GM23248 (cell line): ENCODE data around the gene ERG. TPM values are rescaled to one million over a fixed set of nuclear protein-coding genes. Genes with fewer than 3 reads are reported as not detected.

Source experiments
- DNase-seq: peaks from one replicate; pipeline ENCODE4 v3.0.0-alpha.2; 2015
- H2AFZ ChIP-seq: fragments of 200-600 bp; sonication (generic); 2 replicates; pipeline ENCODE4 v1.6.1; 2016; ENCODE audit warnings: antibody characterized with exemption
- H3F3A ChIP-seq: fragments of 200-600 bp; sonication (generic); 2 replicates; pipeline ENCODE4 v1.6.1; 2016; ENCODE audit warnings: mild to moderate bottlenecking, antibody characterized with exemption, mixed run types; ENCODE audit not compliant: insufficient read depth
- H3K27ac ChIP-seq: fragments of 200-600 bp; sonication (generic); 2 replicates; pipeline ENCODE4 v1.5.1; 2016; ENCODE audit warnings: mild to moderate bottlenecking
- H3K27me3 ChIP-seq: fragments of 200-600 bp; sonication (generic); replicated peaks from 2 replicates; pipeline ENCODE4 v1.6.1; 2016; ENCODE audit warnings: mild to moderate bottlenecking; ENCODE audit not compliant: insufficient read depth
- H3K36me3 ChIP-seq: fragments of 200-600 bp; sonication (generic); 2 replicates; pipeline ENCODE4 v1.6.1; 2016; ENCODE audit warnings: low read depth, mild to moderate bottlenecking
- H3K4me1 ChIP-seq: fragments of 200-600 bp; sonication (generic); 2 replicates; pipeline ENCODE4 v1.6.1; 2016; ENCODE audit warnings: mild to moderate bottlenecking; ENCODE audit not compliant: insufficient read depth
- H3K4me2 ChIP-seq: fragments of 200-600 bp; sonication (generic); one replicate; pipeline ENCODE4 v1.6.1; 2016; ENCODE audit warnings: mild to moderate bottlenecking; ENCODE audit not compliant: unreplicated experiment
- H3K4me3 ChIP-seq: fragments of 200-600 bp; sonication (generic); 2 replicates; pipeline ENCODE4 v1.5.1; 2016; ENCODE audit warnings: mild to moderate bottlenecking
- H3K79me2 ChIP-seq: fragments of 200-600 bp; sonication (generic); 2 replicates; pipeline ENCODE4 v1.6.1; 2016; ENCODE audit warnings: mild to moderate bottlenecking; ENCODE audit not compliant: insufficient read depth
- H3K9ac ChIP-seq: fragments of 200-600 bp; sonication (generic); 2 replicates; pipeline ENCODE4 v1.6.1; 2016; ENCODE audit warnings: mild to moderate bottlenecking
- H3K9me2 ChIP-seq: fragments of 200-600 bp; sonication (generic); 2 replicates; pipeline ENCODE4 v1.6.1; 2016; ENCODE audit warnings: mixed run types, mild to moderate bottlenecking, moderate library complexity; ENCODE audit not compliant: insufficient read depth
- H3K9me3 ChIP-seq: fragments of 200-600 bp; sonication (generic); one replicate; pipeline ENCODE4 v1.6.1; 2017; ENCODE audit warnings: low read depth
- H4K20me1 ChIP-seq: fragments of 200-600 bp; sonication (generic); 2 replicates; pipeline ENCODE4 v1.6.0; 2016; ENCODE audit not compliant: insufficient read depth
- EZH2 ChIP-seq: fragments of 200-600 bp; sonication (generic); IDR thresholded peaks from 2 replicates; pipeline ENCODE4 v1.6.1; 2018; ENCODE audit warnings: antibody characterized with exemption, mild to moderate bottlenecking; ENCODE audit not compliant: insufficient read depth, poor library complexity, severe bottlenecking
- EZH2phosphoT487 ChIP-seq: fragments of 200-600 bp; sonication (generic); IDR thresholded peaks from 2 replicates; pipeline ENCODE4 v1.6.1; 2018; ENCODE audit warnings: antibody characterized with exemption, moderate library complexity, mild to moderate bottlenecking, low read depth; ENCODE audit not compliant: insufficient read depth
- WGBS, 2 experiments: methylation state at CpG; one replicate each; pipeline ENCODE4 v1.1.6; 2015 to 2017; ENCODE audit warnings: low lambda C conversion rate in 2 of 2, low coverage in 1 of 2; ENCODE audit errors: missing lambda C conversion rate in 2 of 2; 5-methylcytosine and 5-hydroxymethylcytosine counted together
- in situ Hi-C: fragments of 300-500 bp; cut with MboI; formaldehyde crosslinking; loops from 2 replicates; pipeline ENCODE4 v1.15.0; 2020
- polyA plus RNA-seq: library from polyadenylated mRNA; unstranded; fragments of >200 nt; fragmentation: Nextera tagmentation; extraction: Ambion mirVana; gene quantifications from 2 replicates; pipeline ENCODE4 v1.2.1, GENCODE V29; 2016
- total RNA-seq: library from RNA; depleted of rRNA; stranded (reverse); fragments of >200 nt; shearing (Covaris generic); gene quantifications from 2 replicates; pipeline ENCODE4 v1.2.3, GENCODE V29; 2014

ERG gene
- total and polyA plus RNA-seq, 2 experiments from 2014 or later, result 0.76 to 1.3 TPM

GRCh38 chr21:38422082-38422481 lies 76.2 kb downstream of the ERG start:
- no peak overlapping the region for H3K4me3 ChIP-seq
- no peaks in the 10 kb centered on the region for H3F3A ChIP-seq
- TF ChIP-seq EZH2phosphoT487 (no peak), EZH2 (no peak)
- WGBS, 2 experiments, result 78 to 90% methylated on average over 5 of the region's 5 CpGs
- no peak overlapping the region for H3K9ac ChIP-seq
- H3K4me1 ChIP-seq, result no peaks in the 10 kb centered on the region
- H3K9me2 ChIP-seq, result no peaks in the 10 kb centered on the region
- H3K79me2 ChIP-seq, result no peaks in the 10 kb centered on the region
- in situ Hi-C loops, result no loop called here
- 0 out of 2 replicates have a peak, but pooled peaks cover 3% of the 10 kb centered on the region for H3K27me3 ChIP-seq
- no peaks in the 10 kb centered on the region for H3K9me3 ChIP-seq
- no peak overlapping the region for H3K4me2 ChIP-seq
- H3K27ac ChIP-seq, result no peak overlapping the region
- no peaks in the 10 kb centered on the region for H3K36me3 ChIP-seq
- no peak overlapping the region for H2AFZ ChIP-seq
- DNase-seq, result no peak
- H4K20me1 ChIP-seq, result no peaks in the 10 kb centered on the region

GRCh38 chr21:38420140-38420539 lies 78.1 kb downstream of the ERG start:
- H2AFZ ChIP-seq, result no peak overlapping the region
- H3K27me3 ChIP-seq, result no peaks in the 10 kb centered on the region
- H3K79me2 ChIP-seq, result no peaks in the 10 kb centered on the region
- TF ChIP-seq EZH2phosphoT487, result no peak
- no peak for TF ChIP-seq EZH2
- no peaks in the 10 kb centered on the region for H3K4me1 ChIP-seq
- H3K9me2 ChIP-seq, result no peaks in the 10 kb centered on the region
- H3K9me3 ChIP-seq, result no peaks in the 10 kb centered on the region
- in situ Hi-C loops, result no loop called here
- 72 to 77% methylated on average over 3 of the region's 3 CpGs for WGBS, 2 experiments
- H4K20me1 ChIP-seq, result no peaks in the 10 kb centered on the region
- no peak overlapping the region for H3K4me3 ChIP-seq
- no peaks in the 10 kb centered on the region for H3F3A ChIP-seq
- H3K27ac ChIP-seq, result no peak overlapping the region
- no peak for DNase-seq
- no peak overlapping the region for H3K4me2 ChIP-seq
- H3K9ac ChIP-seq, result no peak overlapping the region
- no peaks in the 10 kb centered on the region for H3K36me3 ChIP-seq

- H3K27ac ChIP-seq, result no peak overlapping the region
- DNase-seq, result no peak
- no peaks in the 10 kb centered on the region for H3K9me3 ChIP-seq
- no peaks in the 10 kb centered on the region for H3K36me3 ChIP-seq
- H3K4me2 ChIP-seq, result no peak overlapping the region
- H3F3A ChIP-seq, result no peaks in the 10 kb centered on the region
- in situ Hi-C loops, result no loop called here
- 94 to 95% methylated on average over 5 of the region's 5 CpGs for WGBS, 2 experiments
- no peak overlapping the region for H3K9ac ChIP-seq
- H3K9me2 ChIP-seq, result no peaks in the 10 kb centered on the region
- no peak overlapping the region for H3K4me3 ChIP-seq
- H3K4me1 ChIP-seq, result no peaks in the 10 kb centered on the region
- H3K79me2 ChIP-seq, result no peaks in the 10 kb centered on the region
- no peaks in the 10 kb centered on the region for H3K27me3 ChIP-seq
- no peaks in the 10 kb centered on the region for H4K20me1 ChIP-seq
- TF ChIP-seq EZH2 (no peak), EZH2phosphoT487 (no peak)
- no peak overlapping the region for H2AFZ ChIP-seq
These were observed 80.6 kb downstream of the ERG start for GRCh38 chr21:38417726-38418125.

- TF ChIP-seq EZH2phosphoT487 (no peak), EZH2 (no peak)
- 85 to 86% methylated on average over 10 of the region's 10 CpGs for WGBS, 2 experiments
- Histone ChIP-seq H3K4me1 (no peaks in the 10 kb centered on the region), H3K9ac (no peak overlapping the region), H2AFZ (no peak overlapping the region), H3K9me2 (no peaks in the 10 kb centered on the region), H3K9me3 (no peaks in the 10 kb centered on the region), H3K36me3 (no peaks in the 10 kb centered on the region), H3F3A (no peaks in the 10 kb centered on the region), H3K4me2 (no peak overlapping the region), H3K4me3 (no peak overlapping the region), H3K79me2 (no peaks in the 10 kb centered on the region), H3K27ac (no peak overlapping the region), H4K20me1 (no peaks in the 10 kb centered on the region), H3K27me3 (no peaks in the 10 kb centered on the region)
- in situ Hi-C loops, result no loop called here
- no peak for DNase-seq
These were observed 81.5 kb downstream of the ERG start for GRCh38 chr21:38416791-38417190.
